Cardiac muscle cell (in vitro differentiated cells and primary cell): ENCODE data around the gene HBA1. TPM values are rescaled to one million over a fixed set of nuclear protein-coding genes. Genes with fewer than 3 reads are reported as not detected.

Experiments used
- DNase-seq, 2 donors: peaks; one replicate each; pipeline versions ENCODE4 v3.0.0 to v3.0.0-alpha.2; 2010 to 2017; ENCODE audit warnings: low read depth in 1 of 2, low spot score in 1 of 2
- H3K27ac ChIP-seq: fragments of 200-600 bp; sonication (generic); 2 replicates; pipeline ENCODE4 v1.5.1; 2016
- H3K27me3 ChIP-seq: fragments of 200-600 bp; sonication (generic); 2 replicates; pipeline ENCODE4 v1.6.0; 2016; ENCODE audit warnings: control low read depth
- H3K36me3 ChIP-seq: fragments of 200-600 bp; sonication (generic); 2 replicates; pipeline ENCODE4 v1.5.1; 2016; ENCODE audit warnings: control low read depth
- H3K4me1 ChIP-seq: fragments of 200-600 bp; sonication (generic); 2 replicates; pipeline ENCODE4 v1.8.1; 2017; ENCODE audit warnings: low read depth, mild to moderate bottlenecking, mixed run types
- H3K4me3 ChIP-seq: fragments of 200-600 bp; sonication (generic); 2 replicates; pipeline ENCODE4 v1.5.1; 2016; ENCODE audit warnings: mild to moderate bottlenecking
- H3K9me3 ChIP-seq: fragments of 200-600 bp; sonication (generic); 2 replicates; pipeline ENCODE4 v1.5.1; 2017; ENCODE audit warnings: low read depth, mild to moderate bottlenecking, control low read depth
- CTCF ChIP-seq: IDR thresholded peaks from 2 replicates; pipeline ENCODE4 v1.5.1; 2012; ENCODE audit warnings: low read depth, mild to moderate bottlenecking, low read length
- polyA plus RNA-seq: library from polyadenylated mRNA; unstranded; fragments of >200 nt; fragmentation: Nextera tagmentation; extraction: Ambion mirVana; gene quantifications from 2 replicates; pipeline ENCODE4 v1.2.1, GENCODE V29; 2016
- total RNA-seq: library from RNA; depleted of rRNA; stranded (reverse); fragments of >200 nt; gene quantifications from 2 replicates; pipeline ENCODE4 v1.2.3, GENCODE V29; 2016

The HBA1 gene
- total and polyA plus RNA-seq, 2 experiments from 2014 or later, result 1.8 TPM; not detected in 1

GRCh38 chr16:187330-187729 lies 10.8 kb downstream of the HBA1 start:
- TF ChIP-seq CTCF, result no peak
- Histone ChIP-seq H3K27ac (no peak overlapping the region), H3K4me1 (no peaks in the 10 kb centered on the region), H3K27me3 (no peaks in the 10 kb centered on the region), H3K9me3 (no peaks in the 10 kb centered on the region), H3K4me3 (no peak overlapping the region), H3K36me3 (peaks cover 37% of the 10 kb centered on the region)
- no peak for DNase-seq

GRCh38 chr16:188674-189073 lies 12.2 kb downstream of the HBA1 start:
- DNase-seq, result no peak
- Histone ChIP-seq H3K4me1 (no peaks in the 10 kb centered on the region), H3K36me3 (peaks cover 48% of the 10 kb centered on the region), H3K9me3 (no peaks in the 10 kb centered on the region), H3K27me3 (no peaks in the 10 kb centered on the region), H3K4me3 (no peak overlapping the region), H3K27ac (no peak overlapping the region)
- no peak for TF ChIP-seq CTCF

GRCh38 chr16:189604-190186 lies 13.2 kb downstream of the HBA1 start:
- H3K36me3 ChIP-seq, result peaks cover 56% of the 10 kb centered on the region
- no peaks in the 10 kb centered on the region for H3K27me3 ChIP-seq
- no peak overlapping the region for H3K4me3 ChIP-seq
- no peak for TF ChIP-seq CTCF
- no peak for DNase-seq
- H3K9me3 ChIP-seq, result no peaks in the 10 kb centered on the region
- no peaks in the 10 kb centered on the region for H3K4me1 ChIP-seq
- H3K27ac ChIP-seq, result no peak overlapping the region

GRCh38 chr16:191831-192230 lies 15.4 kb downstream of the HBA1 start:
- Histone ChIP-seq H3K27me3 (no peaks in the 10 kb centered on the region), H3K9me3 (no peaks in the 10 kb centered on the region), H3K4me3 (no peak overlapping the region), H3K36me3 (peaks cover 75% of the 10 kb centered on the region), H3K27ac (no peak overlapping the region), H3K4me1 (no peaks in the 10 kb centered on the region)
- no peak for TF ChIP-seq CTCF
- DNase-seq, result no peak

- H3K27me3 ChIP-seq, result no peaks in the 10 kb centered on the region
- DNase-seq, result no peak
- H3K36me3 ChIP-seq, result peaks cover 75% of the 10 kb centered on the region
- H3K9me3 ChIP-seq, result no peaks in the 10 kb centered on the region
- TF ChIP-seq CTCF, result no peak
- no peak overlapping the region for H3K4me3 ChIP-seq
- H3K4me1 ChIP-seq, result no peaks in the 10 kb centered on the region
- H3K27ac ChIP-seq, result no peak overlapping the region
Measured at GRCh38 chr16:192686-193085, 16.2 kb downstream of the HBA1 start.
